HG03064 (cell line): ENCODE measurements around the gene NHLRC4.
"Not testable (repeated sequence)": the region's sequence is repeated elsewhere in the genome, so short reads cannot be mapped to it uniquely, and the experiment has no call there.

ENCODE experiments used
- ATAC-seq: cut with Tn5 transposase; IDR thresholded peaks from one replicate; pipeline ENCODE4 v1.9.1; 2021; ENCODE audit warnings: low read depth; ENCODE audit not compliant: unreplicated experiment

Gene NHLRC4

DNA sequence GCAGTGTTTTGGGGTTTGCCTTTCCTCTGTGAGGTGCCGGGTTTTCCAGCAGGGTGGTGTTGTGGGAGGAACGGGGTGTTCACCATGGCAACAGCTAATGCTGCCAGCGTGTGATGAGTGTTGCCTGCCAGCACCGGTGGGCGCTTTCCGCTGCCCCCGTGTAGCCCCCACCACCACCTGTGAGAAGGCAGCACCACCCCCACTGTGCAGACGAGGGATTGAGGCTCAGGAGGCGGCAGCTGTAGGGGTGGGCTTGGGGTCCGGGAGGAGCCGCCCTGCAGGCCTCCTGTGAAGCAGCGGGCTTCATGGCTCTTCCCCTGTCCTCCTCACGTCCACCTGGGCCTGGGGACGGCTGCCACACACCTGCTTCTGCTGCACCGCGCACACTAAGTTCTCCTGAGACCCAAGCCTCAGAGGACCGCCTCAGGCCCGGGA is 28.3 kb downstream of the NHLRC4 start:
- no peak for ATAC-seq

DNA sequence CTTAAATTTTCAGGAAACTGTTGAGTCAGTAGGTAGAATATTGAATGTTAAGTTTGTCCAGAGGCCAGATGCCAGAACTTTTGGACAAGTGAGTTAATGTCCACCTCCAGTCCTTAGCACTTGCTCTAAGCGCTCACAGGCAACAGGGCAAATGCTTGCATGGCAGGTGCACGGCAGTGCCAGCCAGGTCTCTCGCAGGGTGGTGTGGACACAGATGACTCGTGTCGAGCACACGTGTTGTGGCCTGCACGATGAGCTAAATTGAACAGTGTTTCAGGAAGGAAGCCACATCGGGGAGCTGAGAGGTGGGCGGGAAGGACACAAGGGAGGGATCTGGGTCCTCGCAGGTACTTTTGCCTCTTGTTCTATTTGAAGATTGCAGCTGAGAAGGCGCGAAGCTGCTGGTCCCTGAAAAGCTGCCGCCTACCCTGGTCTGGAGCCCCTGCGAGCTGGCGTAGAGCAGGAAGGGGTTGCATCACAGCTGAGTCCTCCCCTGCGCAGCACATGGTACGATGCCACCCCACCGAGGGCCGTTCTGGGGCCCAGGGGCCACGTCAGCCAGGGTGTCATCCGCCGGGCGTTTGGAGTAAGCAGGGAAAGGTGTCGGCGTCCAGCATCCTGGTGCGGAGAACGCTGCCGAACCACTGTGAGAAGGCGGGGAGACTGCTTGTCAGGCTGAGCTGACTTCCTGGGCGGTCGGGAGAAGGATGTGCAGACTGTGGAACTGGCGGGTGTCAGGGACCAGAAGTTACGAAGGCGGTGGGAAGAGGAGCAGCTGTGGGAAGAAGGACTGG is 29.3 kb downstream of the NHLRC4 start:
- ATAC-seq = no peak

DNA sequence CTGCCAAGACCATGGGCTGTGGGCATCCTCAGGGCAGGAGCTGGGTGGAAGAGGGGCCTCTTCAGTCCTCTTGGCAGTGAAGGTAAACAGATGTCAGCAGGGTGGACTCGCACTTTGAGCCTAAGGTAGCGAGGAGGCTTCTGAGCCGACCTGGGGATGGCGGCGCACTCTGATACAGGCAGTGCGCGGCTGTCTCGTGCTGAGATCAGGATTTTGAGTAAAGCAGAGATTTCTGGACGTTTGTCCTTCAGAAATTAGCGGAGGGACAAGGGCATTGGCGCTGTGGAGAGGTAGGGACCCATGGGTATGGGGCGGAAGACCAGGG is 29.9 kb downstream of the NHLRC4 start:
- no peak for ATAC-seq

DNA sequence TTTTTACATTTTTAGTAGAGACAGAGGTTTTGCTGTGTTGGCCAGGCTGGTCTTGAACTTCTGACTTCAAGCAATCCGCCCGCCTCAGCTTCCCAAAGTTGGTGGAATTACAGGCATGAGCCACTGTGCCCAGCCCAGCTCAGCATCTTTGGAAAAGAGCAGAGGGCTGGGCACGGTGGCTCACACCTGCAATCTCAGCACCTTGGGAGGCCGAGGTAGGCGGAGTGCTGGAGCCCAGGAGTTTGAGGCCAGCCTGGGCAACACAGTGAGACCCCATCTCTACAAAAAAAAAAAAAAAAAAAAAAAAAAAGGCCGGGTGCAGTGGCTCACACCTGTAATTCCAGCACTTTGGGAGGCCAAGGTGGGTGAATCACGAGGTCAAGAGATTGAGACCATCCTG is 30.9 kb downstream of the NHLRC4 start:
- not testable (repeated sequence) for ATAC-seq

DNA sequence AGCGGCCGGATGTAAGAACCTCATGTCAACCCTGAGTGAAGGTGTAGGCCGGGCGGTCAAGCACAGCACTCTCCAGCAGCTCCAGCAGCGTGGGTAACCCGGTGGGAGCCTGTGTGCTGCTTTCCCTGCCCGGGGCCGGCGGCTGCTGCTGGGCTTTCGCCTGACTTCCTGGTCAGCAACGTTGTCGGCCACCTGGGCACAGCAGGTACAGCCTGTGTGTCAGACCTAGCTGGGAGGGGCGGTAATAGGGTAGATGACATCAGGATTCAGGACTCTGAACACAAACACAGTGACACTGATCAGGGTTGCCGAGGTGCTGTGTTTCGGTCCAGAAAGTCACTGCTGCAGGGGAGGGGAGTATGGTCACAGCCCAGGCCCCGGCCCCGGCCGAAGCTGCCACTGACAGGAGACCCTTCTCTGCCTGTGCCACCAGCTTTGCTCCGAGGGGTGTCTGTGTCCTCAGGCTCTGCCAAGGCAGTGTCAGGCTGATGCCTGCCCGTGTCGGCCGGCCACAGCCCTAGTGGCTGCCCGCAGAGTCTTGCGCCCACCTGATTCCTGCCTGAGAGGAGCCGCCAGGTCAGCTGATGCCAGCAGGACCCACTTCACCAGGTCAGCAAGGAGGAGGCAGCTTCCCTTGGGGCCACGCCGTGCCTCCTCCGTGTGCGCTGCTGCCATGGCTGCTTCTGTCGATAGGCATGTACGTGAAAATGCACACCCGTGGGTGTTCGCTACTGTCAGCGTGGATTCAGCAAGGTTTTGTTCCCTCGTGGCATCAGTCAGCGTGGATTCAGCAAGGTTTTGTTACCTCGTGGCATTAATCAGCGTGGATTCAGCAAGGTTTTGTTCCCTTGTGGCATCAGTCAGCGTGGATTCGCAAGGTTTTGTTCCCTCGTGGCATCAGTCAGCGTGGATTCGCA is 32.3 kb downstream of the NHLRC4 start:
- no peak for ATAC-seq

DNA sequence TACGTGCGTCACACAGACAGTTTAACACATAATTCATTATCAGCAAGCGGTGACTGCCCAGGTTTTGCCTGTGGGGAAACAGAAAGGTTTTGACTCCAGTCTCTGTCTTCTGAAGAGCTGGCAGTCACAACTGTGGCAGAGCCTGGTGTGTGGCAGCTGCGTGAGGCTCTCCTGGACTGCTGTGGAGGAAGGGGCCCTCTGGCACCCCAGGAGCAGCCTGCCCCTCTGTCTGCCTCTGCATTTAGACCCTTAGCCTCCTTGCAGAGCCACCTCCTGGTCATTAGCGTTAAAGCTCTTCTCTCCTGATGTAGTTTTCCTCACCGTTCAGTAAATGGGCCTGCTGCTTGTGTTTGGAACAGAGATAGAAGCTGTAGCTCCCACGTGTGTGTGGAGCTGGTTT is 34.0 kb downstream of the NHLRC4 start:
- ATAC-seq = no peak

DNA sequence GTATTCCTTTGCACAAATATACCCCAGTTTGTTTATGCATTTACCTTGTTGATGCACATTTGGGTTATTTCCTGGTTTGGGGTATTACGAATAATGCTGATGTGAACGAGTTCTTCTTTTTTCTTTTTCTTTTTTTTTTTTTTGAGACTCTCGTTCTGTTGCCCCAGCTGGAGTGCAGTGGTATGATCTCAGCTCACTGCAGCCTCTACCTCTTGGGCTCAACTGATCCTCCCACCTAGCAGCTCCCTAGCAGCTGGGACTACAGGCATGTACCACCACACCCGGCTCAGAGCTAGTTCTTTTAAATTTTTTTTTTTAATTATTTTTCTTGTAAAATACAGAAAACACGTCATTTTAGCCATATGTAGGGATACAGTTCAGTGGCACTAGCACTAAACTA is 37.1 kb downstream of the NHLRC4 start:
- no peak for ATAC-seq

DNA sequence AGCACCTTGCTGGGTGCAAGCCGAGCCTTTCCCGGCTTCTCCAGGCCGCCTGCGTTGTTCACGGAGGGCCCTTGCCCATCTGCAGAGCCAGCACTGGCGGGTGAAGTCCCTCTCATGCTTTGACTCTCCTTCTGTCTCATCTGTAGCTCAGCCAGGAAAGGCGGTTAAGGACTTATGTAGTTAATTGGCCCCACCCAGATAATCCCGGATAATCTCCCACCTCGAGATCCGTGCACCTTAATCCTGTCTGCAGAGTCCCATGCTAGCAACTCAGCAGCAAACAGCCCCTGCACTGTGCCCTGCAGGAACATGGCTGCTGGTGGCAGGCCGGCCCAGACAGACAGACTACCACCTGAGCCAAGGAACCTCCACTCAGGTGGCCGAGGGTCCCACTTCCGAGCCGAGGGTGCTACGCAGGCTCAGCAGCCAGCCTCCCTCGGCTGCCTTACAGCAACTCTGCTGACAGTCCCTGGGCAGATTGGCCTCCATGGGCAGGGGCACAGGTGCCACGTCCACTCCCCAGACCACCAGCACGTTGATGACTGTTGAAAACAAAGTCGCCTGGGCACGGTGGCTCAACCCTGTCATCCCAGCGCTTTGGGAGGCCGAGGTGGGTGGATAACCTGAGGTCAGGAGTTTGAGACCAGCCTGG is 40.0 kb downstream of the NHLRC4 start:
- ATAC-seq = no peak

DNA sequence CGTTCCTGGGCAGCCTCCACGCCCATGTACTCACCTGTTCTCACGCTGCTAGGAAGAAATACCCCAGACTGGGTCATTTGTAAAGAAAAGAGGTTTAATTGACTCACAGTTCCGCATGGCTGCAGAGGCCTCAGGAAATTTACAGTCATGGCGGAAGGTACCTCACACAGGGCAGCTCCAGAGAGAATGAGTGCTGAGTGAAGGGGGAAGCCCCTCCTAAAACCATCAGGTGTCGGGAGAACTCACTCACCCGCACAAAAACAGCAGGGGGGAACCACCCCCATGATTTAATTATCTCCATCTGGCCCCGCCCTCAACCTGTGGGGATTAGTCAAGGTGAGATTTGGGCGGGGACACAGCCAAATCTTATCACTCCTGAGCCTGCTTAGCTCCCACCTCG is 41.2 kb downstream of the NHLRC4 start:
- ATAC-seq = no peak

DNA sequence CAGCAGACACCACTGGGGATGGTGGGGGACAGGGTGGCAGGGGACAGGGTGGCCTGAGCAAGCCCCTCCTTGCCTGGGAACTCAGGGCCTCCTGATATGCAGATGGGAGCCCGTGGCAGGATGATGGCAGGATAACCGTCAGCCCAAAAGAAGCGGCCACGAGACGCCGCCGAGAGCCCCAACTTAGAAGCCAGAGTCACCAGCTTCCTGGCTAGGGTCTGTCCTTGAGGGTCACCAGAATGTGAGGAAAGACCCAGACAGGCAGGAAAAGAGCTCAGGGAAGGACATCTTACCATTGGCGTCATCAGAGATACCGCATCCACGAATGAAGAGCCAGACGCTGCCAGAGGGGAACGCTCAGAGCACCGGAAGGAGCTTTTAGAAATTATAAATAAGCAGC is 42.5 kb downstream of the NHLRC4 start:
- no peak for ATAC-seq

DNA sequence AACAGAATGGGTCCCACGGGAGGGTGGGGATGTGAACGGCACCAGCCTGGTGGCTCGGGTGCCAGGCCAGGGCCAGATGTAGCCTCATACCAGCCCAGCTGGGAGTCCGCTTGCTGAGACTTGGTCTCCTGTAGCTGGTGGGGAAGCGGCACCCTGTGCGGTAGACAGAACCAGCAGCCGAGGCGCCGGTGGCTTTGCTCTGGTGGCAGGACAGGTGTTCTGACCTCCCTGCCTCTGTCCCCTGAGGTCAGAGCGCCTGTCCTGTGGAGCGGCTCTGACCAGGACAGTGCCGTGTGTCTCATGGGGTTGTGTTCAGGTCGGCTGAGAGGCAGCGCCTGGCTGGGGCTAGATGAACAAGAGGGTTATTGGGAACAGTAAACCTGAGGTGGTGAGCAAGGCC is 43.2 kb downstream of the NHLRC4 start:
- ATAC-seq = no peak

DNA sequence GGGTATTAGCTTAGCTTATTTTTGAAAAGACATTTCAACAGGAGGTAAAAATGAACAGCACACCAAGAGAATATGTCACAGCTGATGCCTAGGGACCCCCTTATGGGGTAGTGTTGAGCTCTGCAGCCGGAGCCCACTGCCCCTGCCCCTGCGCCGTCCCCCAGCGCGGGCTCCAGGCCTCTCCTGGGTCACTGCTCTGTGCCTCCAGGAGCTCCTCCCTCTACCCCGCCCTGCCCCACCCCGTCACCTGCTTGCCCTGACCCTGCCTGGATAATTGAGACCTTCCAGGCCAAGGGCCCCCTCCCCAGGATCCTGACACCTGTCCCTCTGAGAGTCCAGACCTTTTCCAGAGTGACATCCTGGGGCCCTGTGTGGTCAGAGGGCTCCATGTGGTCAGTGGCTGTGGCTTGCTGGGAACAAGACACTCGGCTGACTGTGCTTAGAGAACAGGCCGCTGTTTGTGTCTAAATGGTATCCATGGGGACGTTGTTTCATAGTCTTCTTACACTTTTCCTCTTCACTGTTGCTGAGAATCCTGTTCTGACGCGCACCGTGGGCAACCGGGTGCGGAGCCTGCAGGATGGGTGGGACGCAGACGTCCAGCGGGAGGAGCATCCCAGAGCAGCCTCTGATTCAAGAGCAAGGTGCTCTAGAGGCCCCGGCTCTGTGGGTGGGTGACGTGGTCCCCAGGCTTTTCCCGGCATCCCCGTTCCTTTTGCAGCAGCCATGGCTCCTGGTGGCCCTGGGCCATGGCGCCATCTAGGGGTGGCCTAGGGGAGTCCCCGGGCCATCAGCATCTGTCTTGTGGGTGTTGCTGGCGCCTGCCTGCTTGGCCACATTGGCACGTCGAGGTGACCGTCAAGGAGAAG is 43.9 kb downstream of the NHLRC4 start:
- no peak for ATAC-seq

DNA sequence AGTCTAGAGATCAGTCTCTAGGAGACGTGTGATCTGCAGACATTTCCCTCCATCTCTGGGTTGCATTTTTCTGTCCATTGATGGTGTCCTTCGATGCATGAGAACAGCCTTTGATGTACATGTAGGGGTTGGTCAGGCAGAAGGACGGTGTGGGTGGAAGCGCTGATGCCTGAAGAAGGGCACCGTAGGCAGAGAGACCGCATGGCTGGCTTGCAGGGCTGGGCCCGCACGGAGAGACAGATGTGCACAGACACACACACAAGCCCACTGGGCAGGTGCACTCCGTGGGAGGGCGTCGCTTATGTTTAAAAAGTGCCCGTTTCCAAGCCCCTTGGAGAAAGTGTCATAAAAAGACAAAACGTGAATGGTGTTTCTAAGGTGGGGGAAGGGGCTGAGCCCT is 48.3 kb downstream of the NHLRC4 start:
- ATAC-seq = no peak

DNA sequence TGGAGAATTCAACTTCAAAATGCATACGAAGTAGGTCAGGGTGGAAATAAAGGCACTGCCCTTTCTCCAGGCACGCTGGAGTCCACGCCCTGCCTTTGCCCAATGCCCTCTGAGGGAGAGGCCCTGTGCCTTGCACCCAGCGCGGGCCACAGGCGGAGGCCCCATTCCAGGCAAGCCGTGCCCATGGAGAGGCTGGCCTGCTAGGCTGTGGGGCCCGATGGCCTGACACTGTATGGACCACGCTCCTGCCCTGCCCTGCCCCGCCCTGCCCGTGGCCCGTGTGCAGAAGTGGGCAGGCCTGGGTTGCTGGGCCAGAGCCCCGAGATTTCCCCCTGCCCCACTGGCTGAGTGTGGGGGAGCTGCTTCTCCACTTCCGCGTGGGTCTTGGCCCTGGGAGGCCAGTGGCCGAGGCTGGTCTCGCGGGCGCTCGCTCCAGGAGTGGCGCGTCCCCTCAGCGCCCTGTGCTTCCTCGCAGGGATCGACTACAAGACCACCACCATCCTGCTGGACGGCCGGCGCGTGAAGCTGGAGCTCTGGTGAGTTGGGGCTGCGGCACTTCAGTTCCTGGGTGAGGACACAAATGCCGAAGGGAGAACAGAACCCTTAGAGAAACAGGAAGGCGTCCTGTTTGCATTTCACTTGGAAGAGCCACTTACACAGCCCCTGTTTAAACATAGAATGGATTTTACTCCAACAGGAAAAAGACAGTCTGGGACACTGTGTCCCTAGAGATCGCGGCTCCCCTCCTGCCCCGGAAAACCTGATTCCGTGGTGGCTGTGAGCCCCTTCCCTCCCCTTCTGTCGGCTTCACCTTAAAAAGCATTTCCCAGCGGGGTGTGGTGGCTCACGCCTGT is 50.2 kb downstream of the NHLRC4 start:
- ATAC-seq = no peak

DNA sequence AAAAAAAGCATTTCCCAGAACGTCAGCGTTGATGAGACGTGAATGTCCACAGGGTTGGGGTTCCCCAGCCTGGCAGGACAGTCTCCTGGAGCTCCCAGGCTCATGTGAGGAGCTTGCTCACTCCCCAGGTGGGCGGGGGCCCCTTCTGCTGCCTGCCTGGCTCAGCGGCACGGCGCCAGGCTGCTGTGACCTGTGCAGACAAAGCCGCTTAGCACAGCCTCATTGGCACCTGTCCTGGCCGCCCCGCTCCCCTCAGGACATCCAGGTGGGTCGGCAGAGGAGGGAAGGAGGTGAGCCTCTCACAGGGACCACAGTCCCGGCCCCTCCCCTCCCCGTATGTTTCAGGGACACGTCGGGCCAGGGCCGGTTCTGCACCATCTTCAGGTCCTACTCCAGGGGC is 51.0 kb downstream of the NHLRC4 start:
- no peak for ATAC-seq
